Epithelial cell of prostate (primary cell): ENCODE measurements around the gene OSBPL5.

Experiments used
- DNase-seq: peaks from one replicate; pipeline ENCODE4 v3.0.0-alpha.2; 2011; ENCODE audit warnings: low read depth, low spot score
- H3K27ac ChIP-seq: fragments of 450-650 bp; 2 replicates; pipeline ENCODE4 v1.5.1; 2017; ENCODE audit warnings: mild to moderate bottlenecking

Gene OSBPL5

DNA sequence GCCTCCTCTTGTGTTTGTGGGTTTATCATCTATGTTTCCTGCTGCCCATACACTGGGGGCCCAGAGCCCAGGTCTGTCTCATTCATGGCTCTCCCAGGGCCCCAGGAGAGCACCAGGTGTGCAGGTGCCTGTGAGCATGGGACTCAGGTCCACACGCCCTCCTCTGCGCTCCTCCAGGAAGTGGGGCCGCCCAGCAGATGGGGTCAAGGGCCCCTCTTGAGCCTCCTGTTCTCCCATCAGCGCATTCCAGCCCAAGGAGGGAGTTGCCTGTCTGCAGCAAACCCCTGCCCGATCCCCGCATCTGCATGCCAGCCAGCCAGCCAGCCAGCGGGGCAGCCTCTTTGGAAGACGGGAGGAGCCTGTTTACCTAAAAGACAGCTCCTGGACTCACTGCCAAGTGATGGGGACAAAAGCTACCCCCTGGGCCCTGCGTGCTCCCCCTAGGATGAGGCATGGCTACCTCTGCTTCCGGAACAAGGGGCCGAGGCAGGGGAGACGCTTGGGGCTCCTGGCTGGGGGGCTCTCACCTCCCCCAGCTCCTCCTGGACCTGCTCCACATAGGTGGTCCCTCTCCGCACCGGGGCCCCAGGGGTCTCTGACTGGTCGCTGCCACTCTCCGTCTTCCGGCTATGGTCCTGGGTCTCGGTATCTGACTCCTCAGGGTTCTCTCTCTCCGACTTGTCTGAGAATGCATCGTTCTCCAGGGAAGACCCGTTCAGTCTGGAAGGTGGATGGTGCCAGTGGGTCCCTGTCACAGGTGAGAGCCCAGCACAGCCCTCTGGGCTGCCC lies 58.2 kb downstream of the OSBPL5 start:
- DNase-seq, result no peak
- no peak overlapping the region for H3K27ac ChIP-seq

DNA sequence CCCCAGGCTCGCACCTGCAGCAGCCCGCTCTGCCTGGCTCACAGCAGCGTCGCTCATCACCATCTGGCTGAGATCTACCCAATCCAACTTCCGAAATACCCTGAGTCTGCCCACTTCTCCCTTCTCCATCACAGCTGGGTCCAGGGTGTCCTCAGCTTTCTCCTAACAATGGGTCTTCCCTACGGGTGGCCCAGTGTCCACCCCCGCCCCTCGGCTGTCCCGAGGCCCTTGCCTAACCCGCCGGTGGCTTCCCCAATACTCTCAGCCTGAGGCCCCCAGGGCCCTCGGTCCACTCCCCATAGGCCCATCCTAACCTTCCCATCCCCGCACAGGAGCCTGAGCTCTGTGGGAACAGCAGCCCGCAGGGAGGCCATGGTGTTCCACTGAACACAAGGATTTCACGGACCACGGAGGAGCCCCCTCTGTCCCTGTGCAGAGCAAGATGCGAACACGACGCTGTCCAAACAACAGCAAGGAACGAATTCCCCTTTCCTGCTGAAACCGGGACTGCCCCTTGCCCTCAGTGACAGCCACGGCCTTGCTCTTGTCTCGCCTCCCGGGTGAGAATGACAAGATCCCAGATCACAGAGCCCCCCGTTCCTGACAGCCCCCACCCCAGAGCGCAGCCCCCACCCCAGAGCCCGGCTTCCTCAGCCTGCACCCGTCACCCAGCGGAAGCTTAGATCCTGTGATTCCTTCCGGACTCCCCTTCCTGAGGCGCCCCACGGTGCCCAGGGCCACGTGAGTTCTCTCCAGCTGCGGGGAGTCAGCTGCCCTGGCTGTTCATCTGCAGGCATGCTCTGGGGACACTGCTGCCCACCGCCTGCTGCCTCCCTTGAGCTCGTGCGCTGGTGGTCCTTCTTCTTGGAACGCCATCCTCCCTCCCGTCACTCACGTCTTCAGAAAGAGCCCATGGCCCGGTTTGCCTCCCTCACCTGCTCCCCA lies 59.0 kb downstream of the OSBPL5 start:
- no peak for DNase-seq
- no peak overlapping the region for H3K27ac ChIP-seq

DNA sequence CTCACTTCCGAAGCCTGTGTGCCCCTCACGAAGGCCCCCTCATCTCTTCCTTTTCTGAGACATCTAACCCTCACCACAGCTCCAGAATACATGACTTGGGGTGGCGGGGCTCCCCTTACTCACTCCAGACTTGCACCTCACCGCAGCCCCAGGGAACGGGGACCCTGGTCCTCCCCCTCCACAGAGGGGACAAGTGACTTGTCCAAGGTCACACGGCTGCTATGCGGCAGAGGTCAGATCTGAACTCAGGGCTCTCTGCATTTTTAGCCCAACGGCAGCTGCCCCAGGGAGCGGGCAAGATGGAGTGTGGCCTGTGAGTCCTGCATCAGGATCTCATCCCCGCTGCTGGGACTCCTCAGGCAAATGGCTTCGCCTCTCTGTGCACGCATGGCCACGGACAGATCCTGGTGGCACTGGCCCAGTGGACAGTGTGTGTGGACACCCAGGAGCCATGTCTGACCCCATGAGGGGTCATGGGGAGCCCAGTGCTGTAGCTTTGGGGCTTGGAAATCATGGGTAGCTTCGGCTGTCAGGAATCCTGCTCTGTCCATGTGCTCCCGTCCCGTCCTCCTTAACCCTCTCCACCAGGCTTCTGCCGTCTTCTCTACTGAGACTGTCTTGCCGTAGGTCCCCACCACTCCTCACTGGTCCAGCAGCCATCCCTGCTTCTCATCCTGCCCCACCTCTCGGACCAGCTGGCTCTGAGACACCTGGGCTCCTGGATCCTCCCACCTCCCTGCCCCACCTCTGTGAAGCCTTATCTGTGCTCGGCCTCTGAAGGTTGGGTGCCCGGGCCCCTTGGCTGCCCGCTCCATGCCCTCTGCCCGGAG lies 59.9 kb downstream of the OSBPL5 start:
- DNase-seq, result no peak
- H3K27ac ChIP-seq, result no peak overlapping the region

DNA sequence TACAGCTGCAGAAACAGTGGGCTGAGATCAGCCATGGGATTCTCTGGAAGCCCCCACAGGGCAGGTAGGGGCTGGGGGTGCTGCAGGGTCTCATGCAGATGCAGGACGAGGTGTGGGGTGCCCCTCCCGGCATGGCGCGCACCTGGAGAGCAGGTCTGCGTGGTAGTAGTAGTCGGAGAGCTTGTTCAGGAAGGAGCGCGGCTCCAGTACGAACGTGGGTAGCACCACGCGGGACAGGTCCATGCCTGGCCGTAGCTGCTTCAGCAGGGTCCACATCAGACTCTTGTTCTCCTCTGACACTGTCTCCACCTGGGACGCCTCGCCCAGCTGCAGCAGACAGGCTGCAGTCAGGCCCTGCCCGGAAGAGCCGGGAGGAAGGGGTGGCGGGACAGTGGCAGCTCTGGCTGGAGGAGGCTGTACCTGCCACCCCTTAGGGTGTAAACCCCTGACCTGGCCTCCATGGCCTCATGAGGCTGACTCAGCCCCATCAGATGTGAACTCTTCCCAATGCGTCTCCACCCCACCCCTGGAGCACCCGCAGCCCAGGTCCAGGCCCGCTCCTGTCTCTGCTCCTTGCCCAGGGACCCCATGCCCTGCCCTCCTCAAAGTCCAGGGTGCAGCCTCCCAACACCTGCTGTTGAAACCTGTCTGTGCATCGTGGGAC lies 60.9 kb downstream of the OSBPL5 start:
- DNase-seq, result no peak
- H3K27ac ChIP-seq, result no peak overlapping the region

DNA sequence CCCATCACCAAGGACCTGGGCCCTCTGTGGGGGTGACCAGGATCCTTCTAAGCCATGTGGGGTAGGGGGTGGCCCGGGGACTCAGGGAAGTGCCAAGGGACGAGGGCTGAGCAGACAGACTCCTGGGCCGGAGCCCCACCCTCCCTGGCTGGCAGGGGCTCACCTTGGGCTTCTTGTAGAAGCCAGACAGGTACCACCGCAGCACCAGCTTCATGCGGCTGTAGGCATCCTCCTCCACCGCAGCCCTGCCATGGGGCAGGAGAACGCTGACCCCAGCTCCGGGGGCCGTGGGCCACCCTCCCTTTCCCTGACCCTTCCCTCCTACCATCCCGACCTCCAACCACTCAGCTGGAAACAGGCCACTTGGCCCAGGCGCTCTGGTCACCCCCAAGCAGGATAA lies 62.0 kb downstream of the OSBPL5 start:
- H3K27ac ChIP-seq, result no peak overlapping the region
- DNase-seq, result no peak

DNA sequence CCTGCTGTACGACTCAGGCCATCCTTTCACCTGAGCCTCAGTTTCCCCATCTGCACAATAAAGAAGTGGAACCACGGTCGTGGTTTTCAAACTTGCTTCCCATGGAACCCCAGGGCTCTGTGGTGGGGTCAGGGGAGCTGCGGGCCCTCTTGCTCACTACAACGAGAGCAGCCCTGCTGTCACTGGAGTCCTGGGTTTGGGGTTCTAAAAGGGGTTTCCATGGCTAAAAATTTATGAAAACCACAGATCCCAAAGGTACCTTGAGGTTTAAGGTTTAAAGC lies 62.5 kb downstream of the OSBPL5 start:
- no peak overlapping the region for H3K27ac ChIP-seq
- DNase-seq, result no peak

DNA sequence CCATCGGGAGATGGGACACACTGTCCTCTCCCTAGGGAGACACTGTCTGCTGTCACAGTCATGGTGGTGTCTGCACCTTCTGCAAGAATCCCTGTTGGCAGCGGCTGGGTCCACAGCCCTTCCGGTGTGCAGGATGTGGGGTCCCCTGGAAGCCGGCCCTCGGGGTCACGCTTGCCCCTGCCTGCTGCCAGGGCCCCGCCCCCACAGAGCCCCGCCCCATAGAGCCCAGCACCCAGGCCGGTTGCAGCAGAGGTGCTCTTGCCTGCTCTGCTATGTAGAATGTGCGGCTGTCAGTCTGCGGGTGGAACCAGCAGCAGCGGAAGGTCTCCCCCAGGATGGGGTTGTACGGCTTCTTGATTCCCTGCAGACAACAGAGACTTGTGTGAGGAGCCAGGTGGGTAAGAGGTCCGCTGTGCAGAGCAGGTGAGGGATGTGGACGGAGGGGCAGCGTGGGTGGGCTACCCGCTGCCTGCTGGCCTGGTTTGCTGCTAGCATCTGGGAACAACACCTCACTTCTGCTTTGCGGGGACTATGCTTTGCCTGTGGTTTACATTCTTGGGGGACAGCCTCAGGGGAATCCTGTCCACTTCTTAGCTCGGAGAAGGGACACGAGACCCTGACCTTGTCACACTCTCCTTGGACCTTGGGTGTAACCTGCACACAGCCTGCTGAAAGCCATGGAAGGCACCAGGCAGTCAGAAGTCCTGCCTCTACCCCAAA lies 63.0 kb downstream of the OSBPL5 start:
- DNase-seq, result no peak
- H3K27ac ChIP-seq, result no peak overlapping the region

DNA sequence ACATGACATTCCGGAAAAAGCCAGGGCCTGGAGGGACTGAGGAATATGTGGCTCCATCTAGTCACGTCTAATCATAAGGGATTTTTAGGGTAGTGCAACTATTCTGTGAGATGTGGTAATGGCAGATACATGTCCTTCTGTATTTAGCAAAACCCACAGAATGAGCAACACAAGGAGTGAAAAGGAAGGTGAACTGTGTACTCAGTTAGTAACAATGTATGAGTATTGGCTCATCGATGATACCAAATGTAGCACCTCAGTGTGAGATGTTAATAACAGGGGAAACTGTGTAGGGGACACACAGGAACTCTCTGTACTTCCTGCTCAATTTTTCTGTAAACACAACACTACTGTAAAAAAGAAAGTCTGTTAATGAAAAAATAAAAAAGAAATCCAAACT lies 65.9 kb downstream of the OSBPL5 start:
- DNase-seq, result no peak
- peak overlapping the region; percentile 9 for H3K27ac ChIP-seq

DNA sequence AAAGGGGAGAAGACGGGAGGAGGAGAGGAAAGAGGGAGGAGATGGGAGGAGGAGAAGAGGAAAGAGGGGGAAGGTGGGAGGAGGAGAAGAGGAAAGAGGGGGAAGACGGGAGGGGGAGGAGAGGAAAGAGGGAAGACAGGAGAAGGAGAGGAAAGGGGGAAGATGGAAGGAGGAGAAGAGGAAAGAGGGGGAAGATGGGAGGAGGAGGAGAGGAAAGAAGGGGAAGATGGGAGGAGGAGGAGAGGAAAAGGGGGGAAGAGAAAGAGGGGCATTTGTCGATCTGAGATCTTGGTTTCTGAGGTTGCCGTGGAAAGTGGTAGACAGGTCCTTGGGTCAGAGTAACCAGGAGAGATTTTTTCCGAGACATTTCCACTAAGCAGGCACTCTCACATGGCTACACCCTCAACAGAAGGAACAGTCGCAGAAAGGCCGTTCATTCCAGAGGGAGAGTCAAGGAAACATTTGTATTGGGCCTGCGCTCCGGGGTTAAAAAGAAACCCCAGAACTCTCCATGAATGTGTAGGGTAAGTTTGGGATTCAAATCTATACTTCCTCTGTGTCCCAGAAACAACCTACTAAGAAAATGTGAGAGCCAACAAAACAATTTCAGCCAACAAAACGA lies 68.1 kb downstream of the OSBPL5 start:
- H3K27ac ChIP-seq, result no peak overlapping the region
- no peak for DNase-seq

DNA sequence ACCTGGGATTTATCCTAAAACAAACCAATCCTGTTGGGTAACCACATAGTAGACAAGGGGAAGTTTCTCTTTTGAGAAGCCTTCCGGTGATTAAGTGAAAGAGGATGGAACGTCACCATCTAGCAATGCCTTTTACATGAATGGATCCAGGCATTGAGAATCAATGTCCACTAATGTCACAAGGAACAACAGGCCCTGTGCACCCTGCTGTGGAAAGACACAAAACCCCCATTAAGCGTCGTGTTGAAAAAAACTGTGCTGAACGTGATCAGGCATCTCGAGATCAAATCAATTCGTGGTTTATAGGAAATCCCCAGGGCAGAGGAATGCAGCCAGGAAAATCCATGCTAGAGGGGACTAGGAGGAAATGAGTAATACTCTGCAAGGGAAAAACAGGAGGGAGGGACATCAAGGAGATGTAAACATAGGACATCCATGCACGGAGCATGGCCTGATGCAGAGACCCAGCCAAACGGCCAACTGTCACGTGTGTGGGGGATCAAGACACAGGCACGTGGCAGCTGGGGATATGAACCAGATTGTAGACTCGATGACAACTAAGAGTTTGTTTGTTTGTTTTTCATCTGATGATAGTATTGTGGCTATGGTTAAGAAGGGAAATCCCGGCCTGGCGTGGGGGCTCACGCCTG lies 69.3 kb downstream of the OSBPL5 start:
- H3K27ac ChIP-seq, result peak overlapping the region; percentile 26
- no peak for DNase-seq

DNA sequence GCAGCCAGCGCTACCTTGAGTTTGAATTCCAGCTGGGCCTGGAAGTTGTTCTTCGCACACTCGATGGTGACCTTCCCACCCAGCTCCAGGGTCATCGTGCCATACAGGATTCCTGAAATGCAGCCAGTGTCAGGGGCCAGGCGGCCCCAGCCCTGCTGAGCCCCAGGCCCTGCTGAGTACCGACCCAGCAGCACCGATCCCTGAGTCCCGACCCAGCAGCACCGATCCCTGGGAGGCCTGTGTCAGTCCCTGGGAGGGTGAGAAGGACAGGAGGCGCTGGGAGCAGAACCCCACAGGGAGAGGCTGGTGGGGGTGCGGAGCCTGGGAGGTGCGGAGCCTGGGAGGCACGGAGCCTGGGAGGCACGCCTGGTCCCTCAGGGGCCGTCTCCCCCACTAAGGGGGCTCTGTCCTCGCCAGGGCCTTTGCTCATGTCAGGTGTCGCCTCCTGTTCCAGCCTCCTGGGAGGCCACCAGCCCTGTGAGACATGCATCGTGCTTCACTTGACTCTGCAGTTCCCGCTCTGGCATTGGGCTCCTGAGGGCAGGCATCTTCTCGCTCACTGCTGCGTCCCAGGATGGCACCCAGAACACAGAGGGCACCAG lies 70.8 kb downstream of the OSBPL5 start:
- no peak overlapping the region for H3K27ac ChIP-seq

DNA sequence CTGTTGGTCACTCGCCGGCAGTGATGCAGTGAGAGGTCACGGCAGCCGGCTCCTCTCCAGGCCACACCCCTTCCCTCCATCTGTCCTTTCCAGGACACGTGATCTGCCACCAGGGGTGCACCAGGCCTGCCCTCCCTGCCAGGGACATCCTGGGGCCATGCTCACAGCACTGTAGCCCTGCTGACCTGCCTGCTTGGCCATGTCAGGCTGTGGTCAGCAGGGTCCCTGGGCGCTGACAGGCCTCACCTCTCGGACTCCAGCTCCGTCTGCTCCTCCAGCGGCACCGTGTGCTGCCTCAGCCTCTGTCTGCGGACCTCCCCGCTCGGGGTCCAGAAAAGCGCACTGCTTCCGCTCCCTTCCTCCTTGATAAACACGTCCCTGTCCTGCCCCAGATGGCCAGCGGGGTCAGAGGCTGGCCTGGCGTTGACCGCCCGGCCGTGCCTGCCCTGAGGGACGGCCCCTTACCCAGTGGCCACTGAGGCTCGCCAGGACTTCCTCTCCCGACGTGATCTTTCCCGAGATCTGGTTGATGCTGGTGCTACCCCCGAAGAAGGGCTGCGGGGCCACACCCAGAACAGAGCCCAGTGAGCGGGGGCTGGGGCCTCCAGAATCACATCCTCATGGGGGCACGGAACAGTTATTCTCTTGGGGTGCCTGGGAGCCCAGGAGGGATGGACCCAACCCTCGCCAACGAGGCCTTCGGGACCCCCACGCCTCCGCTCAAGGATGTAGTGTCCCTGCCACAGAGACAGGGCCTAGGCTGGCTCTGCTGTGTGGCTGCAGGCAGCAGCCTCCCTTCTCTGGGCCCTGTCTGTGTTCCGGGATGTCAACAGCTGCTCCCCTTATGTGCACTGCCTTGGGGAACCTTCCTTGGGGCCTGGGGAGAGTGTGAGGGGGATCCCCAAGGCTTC lies 71.6 kb downstream of the OSBPL5 start:
- H3K27ac ChIP-seq, result no peak overlapping the region
- no peak for DNase-seq

More for the DNA sequence above, 70.8 kb downstream of the OSBPL5 start:
- DNase-seq, result no peak

DNA sequence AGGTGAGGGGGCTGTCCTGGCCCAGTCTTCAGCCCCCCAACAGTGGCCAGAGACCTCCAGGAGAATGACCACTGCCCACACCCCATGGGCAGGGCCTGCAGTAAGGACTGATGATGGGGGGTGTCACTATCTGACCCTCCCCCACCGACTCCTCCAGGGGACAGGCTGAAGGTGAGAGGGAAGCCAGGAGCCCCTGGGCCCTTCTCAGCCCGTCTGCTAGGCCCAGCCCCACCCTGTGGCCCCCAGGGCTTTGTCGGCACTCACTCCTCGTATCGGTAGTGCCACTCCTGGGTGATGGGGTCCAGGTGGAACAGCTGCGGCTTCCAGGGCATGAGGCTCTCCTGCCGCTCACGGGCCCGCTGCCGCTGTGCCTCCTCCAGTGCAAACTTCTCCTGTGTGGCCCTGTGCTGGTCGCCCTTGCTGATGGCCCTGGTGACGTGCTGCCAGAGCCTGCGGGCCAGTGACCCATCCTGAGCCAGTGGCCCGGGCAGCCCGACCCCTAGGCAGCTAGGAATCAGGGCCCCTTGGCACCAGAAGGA lies 72.4 kb downstream of the OSBPL5 start:
- no peak overlapping the region for H3K27ac ChIP-seq
- no peak for DNase-seq

DNA sequence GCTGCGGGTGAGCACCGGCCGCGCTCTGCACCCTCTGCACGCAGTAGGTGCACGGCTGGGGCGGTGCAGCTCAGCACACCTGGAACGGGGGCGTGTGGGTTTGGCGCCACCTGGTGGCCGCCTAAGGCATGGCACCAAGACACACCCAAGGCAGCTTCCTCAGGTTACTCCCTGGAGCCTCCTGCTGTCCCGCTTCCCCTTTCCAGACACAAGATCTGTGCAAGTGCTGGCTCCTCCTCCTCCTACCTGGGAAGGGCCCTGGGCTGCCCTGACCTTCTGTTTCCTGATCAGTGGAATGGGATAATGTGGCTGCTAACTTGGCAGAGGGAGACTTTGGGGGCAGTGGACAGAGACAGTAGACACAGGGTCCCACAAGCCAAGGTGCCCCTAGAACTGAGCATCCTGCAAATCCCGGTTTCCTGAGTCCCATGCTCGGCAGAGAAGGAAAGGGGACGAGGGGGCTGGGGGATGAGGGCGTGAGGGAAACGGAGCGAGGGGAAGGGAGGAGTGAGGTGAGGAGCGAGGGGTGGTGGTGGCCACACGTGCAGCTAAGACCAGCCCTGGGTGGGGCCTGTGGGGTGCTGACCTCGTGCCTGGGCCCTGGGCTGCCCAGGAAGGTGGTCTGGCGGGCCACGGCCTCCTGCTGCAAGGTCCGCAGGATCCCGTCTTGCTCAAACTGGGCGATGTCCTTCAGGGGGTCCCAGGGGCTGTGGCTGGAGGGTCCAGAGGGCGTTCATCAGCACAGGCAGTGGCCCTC lies 73.1 kb downstream of the OSBPL5 start:
- DNase-seq, result peak; percentile 8
- no peak overlapping the region for H3K27ac ChIP-seq

DNA sequence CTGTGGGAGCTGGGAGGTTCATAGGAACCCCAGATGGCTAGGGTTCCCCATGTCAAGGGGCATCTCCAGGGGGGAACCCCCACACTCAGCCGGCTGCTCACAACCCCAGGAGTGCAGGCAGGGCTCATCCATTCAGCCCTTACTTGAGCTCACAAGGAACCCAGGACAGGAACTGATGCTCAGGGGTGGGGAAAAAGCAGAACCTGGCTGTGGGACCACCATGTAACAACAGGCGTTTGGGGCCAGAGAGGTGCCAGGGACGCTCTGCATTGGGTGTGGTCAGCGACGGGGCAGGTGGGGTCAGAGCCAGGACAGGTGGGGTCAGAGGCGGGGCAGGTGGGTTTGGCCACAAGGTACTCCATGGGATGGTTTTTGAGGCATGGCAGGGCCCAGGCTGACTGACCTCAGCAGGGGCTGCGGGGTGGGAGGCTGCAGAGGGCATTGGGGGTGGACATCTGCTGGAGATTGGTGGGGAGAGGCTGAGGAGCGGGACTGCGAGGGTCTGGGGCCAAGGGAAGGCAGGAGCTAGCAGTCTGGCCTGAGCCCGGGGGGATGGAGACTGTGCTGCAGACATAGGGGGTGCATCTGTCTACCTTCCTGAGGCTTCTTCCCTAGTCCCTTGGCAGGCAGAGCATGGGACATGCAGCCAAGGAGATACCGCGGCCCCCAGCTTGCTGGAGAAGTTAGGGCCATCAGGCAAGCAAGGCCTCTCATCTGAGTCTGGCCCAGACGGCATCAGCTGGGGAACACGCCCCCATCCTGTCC lies 73.8 kb downstream of the OSBPL5 start:
- no peak overlapping the region for H3K27ac ChIP-seq
- DNase-seq, result no peak
